LoVo (cell line): ENCODE data around the gene THOC6.
"Not testable (repeated sequence)": the region's sequence is repeated elsewhere in the genome, so short reads cannot be mapped to it uniquely, and the experiment has no call there.

Source experiments
- DNase-seq: peaks from one replicate; pipeline ENCODE4 v3.0.0-alpha.2; 2016; ENCODE audit warnings: low spot score

THOC6 gene

DNA sequence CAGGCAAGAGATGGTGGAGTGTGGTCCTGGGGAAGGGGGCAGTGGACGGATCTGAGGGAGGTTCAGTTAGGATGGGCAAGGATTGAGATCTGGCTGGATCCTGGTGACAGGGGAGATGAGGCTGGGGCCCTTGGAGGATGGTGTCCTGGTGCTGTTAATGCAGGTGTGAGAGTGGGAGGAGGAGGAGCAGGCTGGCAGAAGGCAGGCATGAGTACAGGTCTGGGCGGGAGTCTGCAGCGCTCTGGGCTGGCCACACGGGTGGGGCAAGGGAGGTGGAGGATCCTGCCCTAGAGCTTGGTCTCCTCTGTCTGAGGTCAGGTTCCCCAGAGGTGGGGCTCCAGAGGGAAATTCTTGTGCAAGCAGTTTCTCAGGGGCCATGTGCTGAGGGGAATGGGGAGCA is 48.3 kb downstream of the THOC6 start:
- not testable (repeated sequence) for DNase-seq

DNA sequence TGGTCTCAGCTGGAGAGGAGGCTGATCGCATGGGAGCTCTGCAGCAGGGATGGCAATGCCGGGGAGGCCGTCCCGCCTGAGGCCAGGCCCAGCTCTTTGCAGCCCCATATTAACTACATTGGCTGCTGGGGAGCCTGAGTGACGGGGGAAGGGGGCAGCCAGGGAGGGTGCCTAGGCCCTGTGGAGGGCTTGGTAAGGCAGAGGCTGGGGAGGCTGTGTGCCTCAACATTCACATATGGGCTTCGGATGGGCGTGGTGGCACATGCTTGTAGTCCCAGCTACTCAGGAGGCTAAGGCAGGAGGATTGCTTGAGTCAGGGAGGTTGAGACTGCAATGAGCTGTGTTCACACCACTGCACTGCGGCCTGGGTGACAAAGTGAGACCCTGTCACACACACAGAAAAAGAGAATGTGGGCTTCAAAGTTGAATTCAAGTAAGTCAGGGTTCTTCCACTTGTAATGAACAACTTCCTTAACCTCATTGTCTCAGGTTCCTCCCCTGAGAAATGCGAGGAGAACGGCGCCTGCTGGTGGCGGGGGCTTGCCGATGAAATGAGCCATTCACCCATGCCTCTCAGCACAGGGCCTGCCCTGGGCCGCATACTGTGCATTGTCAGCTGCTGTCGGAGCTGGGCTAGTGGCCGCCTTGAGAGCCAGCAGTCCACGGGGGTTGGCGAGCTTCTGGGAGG is 48.9 kb downstream of the THOC6 start:
- not testable (repeated sequence) for DNase-seq

DNA sequence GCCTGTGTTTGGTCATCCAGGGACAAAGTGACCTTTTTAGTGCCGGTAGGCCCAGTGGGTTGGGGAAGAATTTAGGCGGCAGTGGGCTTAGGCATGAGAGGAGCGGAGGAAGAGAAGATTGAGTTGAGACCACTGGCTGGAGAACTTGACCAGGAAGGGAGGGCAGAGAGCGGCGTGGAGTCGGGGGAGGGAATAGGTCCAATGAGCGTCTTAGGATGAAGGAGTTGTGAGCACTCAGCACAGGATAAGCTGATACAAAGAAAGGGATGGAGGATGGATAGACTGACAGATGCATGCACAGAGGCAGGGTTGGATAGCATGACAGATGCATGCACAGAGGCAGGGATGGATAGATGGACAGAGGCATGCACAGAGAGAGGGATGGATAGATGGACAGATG is 49.6 kb downstream of the THOC6 start:
- DNase-seq, result no peak

DNA sequence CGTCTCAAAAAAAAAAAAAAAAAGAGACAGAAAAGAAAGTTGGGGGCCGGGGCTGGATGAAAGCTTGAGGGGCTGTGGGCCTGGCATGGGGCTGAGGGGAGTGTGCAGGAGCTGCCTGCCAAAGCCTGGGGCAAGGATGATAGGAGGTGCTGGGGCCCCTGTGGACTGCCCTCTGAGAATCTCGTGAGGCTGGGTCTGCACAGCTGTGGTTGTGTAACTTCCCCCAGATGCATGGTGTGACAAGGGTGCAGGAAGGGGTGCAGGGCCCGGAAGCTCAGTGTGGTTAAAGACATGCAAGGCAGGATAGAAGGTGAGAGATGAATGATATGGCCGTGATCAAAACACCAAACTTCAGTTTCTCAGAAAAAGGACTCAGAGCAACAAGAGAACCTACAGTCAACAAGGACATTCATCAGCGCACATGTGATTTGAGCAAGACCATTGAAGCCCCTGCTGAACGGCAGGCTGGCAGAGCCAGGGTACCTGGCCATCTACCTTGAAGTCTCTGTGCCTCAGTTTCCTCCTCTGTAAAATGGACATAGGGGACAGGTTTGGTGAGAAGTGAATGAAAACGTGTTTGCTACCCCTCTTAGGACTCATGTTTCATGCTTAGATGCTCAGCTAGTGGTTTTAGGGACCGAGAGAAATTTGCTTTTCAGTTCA is 51.2 kb downstream of the THOC6 start:
- no peak for DNase-seq

DNA sequence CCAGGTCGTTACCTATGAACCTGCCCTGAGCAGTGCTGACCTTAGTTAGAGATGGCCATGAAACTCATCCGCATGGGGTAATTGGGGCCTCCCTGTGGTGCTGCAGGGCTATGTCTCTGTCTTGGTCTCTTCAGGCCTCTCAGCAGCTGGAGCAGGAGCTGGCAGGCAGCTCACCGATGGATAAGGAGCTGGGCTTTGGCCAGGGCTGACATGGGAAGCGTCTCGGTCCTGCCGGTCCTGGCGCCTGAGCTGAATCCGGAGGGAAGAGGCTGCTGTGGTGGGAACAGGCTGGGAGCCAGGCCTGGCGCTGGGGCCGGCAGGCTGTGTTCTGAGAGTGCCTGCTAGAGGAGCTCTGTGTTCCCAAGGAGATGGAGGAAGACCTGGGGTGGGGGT is 51.7 kb downstream of the THOC6 start:
- no peak for DNase-seq

DNA sequence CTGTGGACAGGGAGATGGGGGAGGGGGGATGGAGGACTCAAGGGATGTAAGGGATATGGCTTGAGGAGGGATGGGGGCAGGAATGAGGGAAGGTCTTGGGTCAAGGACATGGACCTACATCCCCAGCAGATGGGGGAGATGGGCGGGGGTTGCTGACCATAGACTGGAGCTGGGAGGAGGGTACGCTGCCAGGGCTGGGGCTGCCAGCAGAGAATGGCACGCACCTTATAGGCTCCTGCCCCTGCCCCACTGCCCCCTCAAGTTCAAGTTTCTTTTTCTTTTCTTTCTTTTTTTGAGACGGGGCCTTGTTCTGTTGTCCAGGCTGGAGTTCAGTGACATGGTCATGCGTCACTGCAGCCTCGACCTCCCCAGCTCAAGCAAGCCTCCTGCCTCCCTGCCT is 52.1 kb downstream of the THOC6 start:
- not testable (repeated sequence) for DNase-seq

DNA sequence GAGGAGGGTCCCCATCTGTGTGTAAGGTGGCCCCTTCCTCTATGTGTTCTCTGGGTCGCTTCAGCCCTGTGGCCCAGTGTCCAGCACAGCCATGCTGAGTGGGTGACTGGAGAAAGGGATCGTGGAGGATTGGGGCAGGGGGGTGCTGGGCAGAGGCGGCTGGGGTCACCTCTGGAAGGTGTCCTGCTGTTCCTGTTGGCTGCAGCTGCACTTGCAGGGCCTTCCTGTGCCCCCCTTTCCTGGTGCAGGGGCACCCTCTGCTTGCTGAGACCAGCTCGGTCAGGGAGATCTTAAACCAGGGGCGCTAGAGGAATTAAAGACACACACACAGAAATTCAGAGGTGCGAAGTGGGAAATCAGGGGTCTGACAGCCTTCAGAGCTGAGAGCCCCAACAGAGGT is 52.7 kb downstream of the THOC6 start:
- no peak for DNase-seq
